ENCODE results near the gene ST8SIA3. TPM values are rescaled to one million over a fixed set of nuclear protein-coding genes. Genes with fewer than 3 reads are reported as not detected.

Gene ST8SIA3
- total and polyA plus RNA-seq, 2 donors (not counting 1 experiment from before 2014, with no cell fraction given): not detected

GRCh38 chr18:57373017-57373416 is 20.7 kb downstream of the ST8SIA3 start:
- Histone ChIP-seq H3K27me3 (ENCODE audit: control insufficient read depth, insufficient read depth, low read length) (no peaks in the 10 kb centered on the region), H2AFZ (ENCODE audit: low read length) (no peak overlapping the region), H4K20me1 (ENCODE audit: control insufficient read depth, extremely low read depth, insufficient read depth, low read length) (no peaks in the 10 kb centered on the region), H3K9ac (ENCODE audit: insufficient read depth, low read length) (no peak overlapping the region), H3K4me1 (ENCODE audit: control insufficient read depth, extremely low read depth, insufficient read depth, low read length) (no peaks in the 10 kb centered on the region), H3K79me2 (ENCODE audit: control insufficient read depth, insufficient read depth, low read length) (no peaks in the 10 kb centered on the region), H3K9me3 (ENCODE audit: control insufficient read depth, insufficient read depth, low read depth, low read length) (no peaks in the 10 kb centered on the region), H3K36me3 (ENCODE audit: control insufficient read depth, insufficient read depth, low read length) (no peaks in the 10 kb centered on the region), H3K4me3 (replicated peaks in 1 of 4; ENCODE audit: control extremely low read depth in 1 of 4, insufficient read depth in 1 of 4, low read depth in 3 of 4, low read length in 4 of 4) (no peak overlapping the region), H3K27ac (ENCODE audit: insufficient read depth, low read length) (no peak overlapping the region), H3K4me2 (ENCODE audit: extremely low read depth, insufficient read depth, low read length) (no peak overlapping the region)
- TF ChIP-seq EZH2 (IDR thresholded peaks at IDR 0.05; ENCODE audit: low read length, missing control alignments): no peak
- TF ChIP-seq CTCF (conservative IDR thresholded peaks at IDR 0.05 in 1 of 2, IDR thresholded peaks at IDR 0.05 in 1 of 2; ENCODE audit: low read depth in 1 of 2, low read length in 2 of 2): no peak
- DNase-seq (ENCODE audit: low read depth in 2 of 2): no peak

- H3K79me2 ChIP-seq (ENCODE audit: control insufficient read depth, insufficient read depth, low read length): no peaks in the 10 kb centered on the region
- H3K27me3 ChIP-seq (ENCODE audit: control insufficient read depth, insufficient read depth, low read length): no peaks in the 10 kb centered on the region
- no peaks in the 10 kb centered on the region for H4K20me1 ChIP-seq (ENCODE audit: control insufficient read depth, extremely low read depth, insufficient read depth, low read length)
- DNase-seq (ENCODE audit: low read depth in 2 of 2): no peak
- H3K4me2 ChIP-seq (ENCODE audit: extremely low read depth, insufficient read depth, low read length): no peak overlapping the region
- no peak overlapping the region for H3K4me3 ChIP-seq (replicated peaks in 1 of 4; ENCODE audit: control extremely low read depth in 1 of 4, insufficient read depth in 1 of 4, low read depth in 3 of 4, low read length in 4 of 4)
- no peaks in the 10 kb centered on the region for H3K36me3 ChIP-seq (ENCODE audit: control insufficient read depth, insufficient read depth, low read length)
- no peak overlapping the region for H2AFZ ChIP-seq (ENCODE audit: low read length)
- no peaks in the 10 kb centered on the region for H3K9me3 ChIP-seq (ENCODE audit: control insufficient read depth, insufficient read depth, low read depth, low read length)
- H3K27ac ChIP-seq (ENCODE audit: insufficient read depth, low read length): no peak overlapping the region
- no peak overlapping the region for H3K9ac ChIP-seq (ENCODE audit: insufficient read depth, low read length)
- H3K4me1 ChIP-seq (ENCODE audit: control insufficient read depth, extremely low read depth, insufficient read depth, low read length): no peaks in the 10 kb centered on the region
- TF ChIP-seq CTCF (conservative IDR thresholded peaks at IDR 0.05 in 1 of 2, IDR thresholded peaks at IDR 0.05 in 1 of 2; ENCODE audit: low read depth in 1 of 2, low read length in 2 of 2) (no peak), EZH2 (IDR thresholded peaks at IDR 0.05; ENCODE audit: low read length, missing control alignments) (no peak)
Measured at GRCh38 chr18:57376503-57376902, 24.1 kb downstream of the ST8SIA3 start.

GRCh38 chr18:57389271-57389670 is 36.9 kb downstream of the ST8SIA3 start:
- no peak overlapping the region for H3K4me3 ChIP-seq (replicated peaks in 1 of 4; ENCODE audit: control extremely low read depth in 1 of 4, insufficient read depth in 1 of 4, low read depth in 3 of 4, low read length in 4 of 4)
- no peaks in the 10 kb centered on the region for H3K36me3 ChIP-seq (ENCODE audit: control insufficient read depth, insufficient read depth, low read length)
- no peak for TF ChIP-seq EZH2 (IDR thresholded peaks at IDR 0.05; ENCODE audit: low read length, missing control alignments)
- no peak overlapping the region for H3K4me2 ChIP-seq (ENCODE audit: extremely low read depth, insufficient read depth, low read length)
- H3K27ac ChIP-seq (ENCODE audit: insufficient read depth, low read length): no peak overlapping the region
- no peak for DNase-seq (ENCODE audit: low read depth in 2 of 2)
- no peaks in the 10 kb centered on the region for H3K9me3 ChIP-seq (ENCODE audit: control insufficient read depth, insufficient read depth, low read depth, low read length)
- no peaks in the 10 kb centered on the region for H3K4me1 ChIP-seq (ENCODE audit: control insufficient read depth, extremely low read depth, insufficient read depth, low read length)
- no peaks in the 10 kb centered on the region for H3K79me2 ChIP-seq (ENCODE audit: control insufficient read depth, insufficient read depth, low read length)
- no peak overlapping the region for H3K9ac ChIP-seq (ENCODE audit: insufficient read depth, low read length)
- no peaks in the 10 kb centered on the region for H4K20me1 ChIP-seq (ENCODE audit: control insufficient read depth, extremely low read depth, insufficient read depth, low read length)
- H2AFZ ChIP-seq (ENCODE audit: low read length): no peak overlapping the region
- no peaks in the 10 kb centered on the region for H3K27me3 ChIP-seq (ENCODE audit: control insufficient read depth, insufficient read depth, low read length)
